ENCODE data around the gene SERPINB1.

- no peak for TF ChIP-seq CTCF (IDR thresholded peaks at IDR 0.05)
- no peak for TF ChIP-seq EP300 (IDR thresholded peaks at IDR 0.05)
- TF ChIP-seq RCOR1 (IDR thresholded peaks at IDR 0.05; ENCODE audit: low read depth, low read length), result no peak
- TF ChIP-seq CHD2 (IDR thresholded peaks at IDR 0.05; ENCODE audit: low read length, partially characterized antibody), result no peak
- TF ChIP-seq POLR2A (IDR thresholded peaks at IDR 0.05; ENCODE audit: low read length), result no peak
- TF ChIP-seq RFX5 (IDR thresholded peaks at IDR 0.05), result no peak
- no peak for TF ChIP-seq RAD21 (conservative IDR thresholded peaks at IDR 0.05 in 1 of 2, IDR thresholded peaks at IDR 0.05 in 1 of 2)
- no peak for TF ChIP-seq KDM1A (IDR thresholded peaks at IDR 0.05; ENCODE audit: low read depth)
- no peak for TF ChIP-seq EHMT2 (IDR thresholded peaks at IDR 0.05; ENCODE audit: low read depth)
- TF ChIP-seq ZSCAN20 (CRISPR knock-in tag; IDR thresholded peaks at IDR 0.05), result no peak
- TF ChIP-seq HDAC2 (IDR thresholded peaks at IDR 0.05), result no peak
- no peak for TF ChIP-seq MYC (IDR thresholded peaks at IDR 0.05; ENCODE audit: borderline replicate concordance, low read length)
- TF ChIP-seq ZNF302 (CRISPR knock-in tag; IDR thresholded peaks at IDR 0.05), result no peak
- no peak for TF ChIP-seq CEBPB (IDR thresholded peaks at IDR 0.05)
Measured at GRCh38 chr6:2829253-2829652, 12.4 kb downstream of the SERPINB1 start.

All from A549 (cell line).